ENCODE measurements around the gene MYH11.
A peak's percentile ranks its signal among the peaks of the same experiment; 100 is the strongest.
"Not testable (repeated sequence)": the region's sequence is repeated elsewhere in the genome, so short reads cannot be mapped to it uniquely, and the experiment has no call there.

The MYH11 gene

DNA sequence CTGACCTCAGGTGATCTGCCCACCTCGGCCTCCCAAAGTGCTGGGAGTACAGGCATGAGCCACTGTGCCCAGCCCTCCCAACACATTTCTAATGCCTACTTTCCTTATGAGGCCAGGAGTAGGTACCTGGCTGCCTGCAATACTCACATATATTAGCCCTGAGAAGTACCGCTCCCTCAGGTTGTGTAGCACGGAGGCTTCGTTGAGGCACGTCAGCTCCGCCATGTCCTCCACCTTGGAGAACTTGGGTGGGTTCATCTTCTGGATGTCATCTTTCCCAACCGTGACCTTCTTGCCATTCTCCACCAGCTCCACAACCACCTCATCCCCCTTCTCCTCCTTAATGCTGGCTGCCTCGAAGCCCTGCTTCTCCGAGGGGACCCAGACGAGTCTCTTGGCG is 19.1 kb downstream of the MYH11 start:
- DNase-seq, result no peak

DNA sequence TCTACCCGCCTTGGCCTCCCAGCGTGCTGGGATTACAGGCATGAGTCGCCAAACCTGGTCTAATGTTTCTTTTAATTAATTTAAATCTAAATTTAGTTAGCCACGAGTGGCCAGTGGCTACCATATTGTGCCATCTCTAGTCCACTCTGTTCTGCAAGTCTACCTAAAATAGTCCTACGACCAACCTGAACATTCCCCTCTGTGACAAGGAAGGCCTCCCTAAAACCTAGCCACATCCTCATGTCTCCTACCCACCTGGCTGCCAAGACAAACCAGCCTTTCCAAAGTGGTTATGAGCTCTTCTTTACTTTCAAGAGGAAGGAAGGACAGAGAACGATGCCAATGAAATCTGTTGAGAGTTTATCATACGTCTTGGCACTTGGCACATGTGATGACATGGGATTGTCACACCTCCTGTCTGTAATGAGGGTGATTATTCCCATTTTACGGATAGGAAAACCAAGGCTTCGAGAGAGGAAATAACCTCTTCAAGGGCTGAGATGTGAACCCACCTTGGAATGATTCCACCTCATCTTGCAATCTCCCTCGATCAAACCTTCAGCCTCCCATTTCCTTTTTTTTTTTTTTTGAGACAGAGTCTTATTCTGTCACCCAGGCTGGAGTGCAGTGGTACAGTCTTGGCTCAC is 19.7 kb downstream of the MYH11 start:
- DNase-seq, result no peak

DNA sequence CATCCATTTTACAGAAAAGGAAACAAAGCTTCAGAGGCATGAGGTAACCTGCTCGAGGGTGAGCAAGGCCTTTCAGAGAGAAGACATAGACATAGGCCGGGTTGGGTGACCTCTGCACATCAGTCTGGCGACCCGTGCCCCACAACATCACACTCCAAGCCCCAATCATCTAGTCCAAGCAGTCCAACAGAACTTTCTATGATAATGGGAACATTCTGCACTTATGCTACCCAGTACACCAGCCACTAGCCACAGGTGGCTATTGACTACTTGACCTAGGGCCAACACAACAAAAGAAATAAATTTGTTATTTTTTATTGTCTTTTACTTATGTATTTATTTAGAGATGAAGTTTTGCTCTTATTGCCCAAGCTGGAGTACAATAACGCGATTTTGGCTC is 20.8 kb downstream of the MYH11 start:
- no peak for DNase-seq

DNA sequence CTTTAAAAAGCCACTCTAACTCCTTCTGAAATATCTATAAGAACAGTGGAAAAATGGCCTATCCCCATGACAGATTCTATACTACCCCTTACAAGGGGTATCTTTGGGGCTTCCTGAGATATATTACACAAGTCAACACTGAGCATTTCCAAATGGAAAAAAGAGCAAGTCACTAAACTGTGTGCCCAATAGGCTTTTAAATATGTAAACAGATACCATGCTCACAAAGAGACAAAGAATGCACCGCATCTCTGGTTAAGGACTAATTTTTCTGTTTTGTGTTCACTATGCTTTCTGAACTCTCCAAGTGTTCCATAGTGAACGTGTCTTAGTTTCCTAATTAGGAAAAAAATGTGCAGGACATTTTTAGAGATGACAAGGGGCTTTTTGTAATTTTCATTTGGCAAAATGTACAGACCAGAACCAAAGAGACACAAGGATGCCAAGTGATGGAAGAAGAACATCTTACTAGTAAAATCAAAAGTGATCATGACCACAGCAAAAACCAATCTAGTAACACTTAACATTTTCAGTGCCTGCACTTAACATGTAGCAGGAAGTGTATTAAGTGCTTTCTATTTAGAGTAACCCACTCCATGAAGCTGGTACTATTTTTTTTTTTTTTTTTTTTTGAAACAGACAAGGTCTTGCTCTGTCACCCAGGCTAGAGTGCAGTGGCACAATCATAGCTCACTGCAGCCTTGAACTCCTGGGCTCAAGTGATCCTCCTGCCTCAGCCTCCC is 21.5 kb downstream of the MYH11 start:
- DNase-seq, result no peak

DNA sequence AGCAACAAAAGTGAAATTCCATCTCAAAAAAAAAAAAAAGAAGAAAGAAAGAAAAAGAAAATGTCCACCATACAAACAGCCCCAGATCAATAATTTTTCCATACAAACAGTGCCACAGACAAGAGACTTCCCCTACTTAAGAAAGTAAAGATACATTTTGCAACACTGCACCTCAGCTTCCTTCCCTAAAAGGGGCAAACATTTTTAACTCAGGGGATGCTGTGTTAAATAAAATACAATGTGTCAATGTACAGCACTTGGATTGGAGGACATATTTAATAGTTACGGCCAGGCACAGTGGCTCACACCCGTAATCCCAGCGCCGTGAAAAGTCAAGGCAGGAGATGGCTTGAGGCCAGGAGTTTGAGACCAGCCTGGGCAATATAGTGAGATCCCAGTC is 22.3 kb downstream of the MYH11 start:
- DNase-seq, result no peak

DNA sequence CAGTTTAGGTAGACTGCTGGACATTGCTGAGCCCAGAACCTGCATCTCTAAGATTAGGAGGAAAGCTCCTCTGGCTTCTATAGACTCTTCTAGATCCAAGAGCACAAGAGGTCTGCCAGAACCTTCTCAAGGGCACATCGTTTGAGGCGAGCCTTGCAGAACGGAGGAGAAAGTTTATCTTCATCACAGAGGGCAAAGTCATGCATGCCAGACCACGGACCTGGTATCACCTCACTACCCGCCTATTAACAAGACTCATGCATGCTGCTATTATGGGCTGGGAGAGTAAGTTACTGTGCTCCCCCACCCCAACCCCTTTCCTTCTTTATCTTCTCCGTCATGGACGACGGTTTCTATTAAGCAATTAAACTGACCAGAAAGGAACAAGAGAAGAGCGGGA is 23.3 kb downstream of the MYH11 start:
- DNase-seq, result no peak

DNA sequence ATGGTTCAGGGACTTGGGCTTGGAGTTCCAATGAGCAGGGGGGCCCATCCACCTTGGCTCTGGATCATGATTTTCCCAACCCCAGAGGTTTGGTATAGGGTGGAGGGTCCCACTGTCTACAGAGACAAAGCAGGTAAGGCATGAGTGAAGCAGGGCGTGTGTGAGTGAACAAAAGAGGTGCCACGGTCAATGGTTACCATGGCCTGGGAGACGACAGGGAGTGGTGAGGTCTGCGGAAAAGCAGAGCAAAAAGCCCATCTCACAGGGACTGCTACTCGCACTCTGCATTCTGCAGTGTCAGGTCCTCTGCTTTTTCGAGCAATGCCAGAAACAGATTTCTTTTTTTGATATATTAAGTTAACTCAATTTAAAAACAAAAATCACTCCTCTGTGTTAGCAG is 24.6 kb downstream of the MYH11 start:
- DNase-seq, result no peak

DNA sequence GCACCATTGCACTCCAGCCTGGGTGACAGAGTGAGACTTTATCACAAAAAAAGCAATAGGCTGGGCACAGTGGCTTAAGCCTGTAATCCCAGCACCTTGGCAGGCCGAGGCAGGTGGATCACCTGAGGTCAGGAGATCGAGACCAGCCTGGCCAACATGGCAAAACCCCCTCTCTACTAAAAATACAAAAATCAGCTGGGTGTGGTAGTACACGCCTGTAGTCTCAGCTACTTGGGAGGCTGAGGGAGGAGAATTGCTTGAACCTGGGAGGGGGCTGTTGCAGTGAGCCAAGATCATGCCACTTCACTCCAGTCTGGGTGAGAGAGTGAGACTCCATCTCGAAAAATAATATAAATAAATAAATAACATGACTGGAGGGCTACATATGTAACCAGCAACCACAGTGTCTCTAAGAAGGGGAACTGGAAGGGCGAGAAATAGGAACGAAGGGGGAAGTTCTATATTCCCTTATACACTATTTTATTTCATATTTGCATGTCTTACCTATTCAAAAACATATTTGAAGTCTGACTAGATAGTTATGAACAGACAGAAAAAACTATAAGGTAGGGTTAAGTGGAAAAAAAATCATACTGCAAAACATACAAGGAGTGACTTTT is 25.9 kb downstream of the MYH11 start:
- no peak for DNase-seq

DNA sequence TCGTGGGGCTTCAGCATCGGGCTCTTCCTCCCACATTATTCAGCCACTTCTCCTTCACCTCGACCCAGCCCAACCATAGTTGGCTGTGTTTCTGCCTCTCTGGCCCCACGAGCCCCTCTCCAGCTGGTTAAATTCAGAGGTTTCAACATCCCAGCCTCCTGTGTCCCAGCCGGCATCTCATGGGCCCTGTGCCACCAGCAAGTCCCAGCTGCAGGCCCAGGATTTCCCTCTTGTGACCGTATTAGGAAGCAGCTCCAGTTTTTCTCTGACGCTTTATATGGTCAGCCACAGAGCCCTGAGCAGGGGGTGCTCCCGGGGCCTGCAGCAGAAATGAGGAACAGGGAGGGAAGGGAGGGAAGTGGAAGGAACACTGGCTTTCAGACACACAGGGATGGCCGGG is 27.4 kb downstream of the MYH11 start:
- DNase-seq, result peak; percentile 50

DNA sequence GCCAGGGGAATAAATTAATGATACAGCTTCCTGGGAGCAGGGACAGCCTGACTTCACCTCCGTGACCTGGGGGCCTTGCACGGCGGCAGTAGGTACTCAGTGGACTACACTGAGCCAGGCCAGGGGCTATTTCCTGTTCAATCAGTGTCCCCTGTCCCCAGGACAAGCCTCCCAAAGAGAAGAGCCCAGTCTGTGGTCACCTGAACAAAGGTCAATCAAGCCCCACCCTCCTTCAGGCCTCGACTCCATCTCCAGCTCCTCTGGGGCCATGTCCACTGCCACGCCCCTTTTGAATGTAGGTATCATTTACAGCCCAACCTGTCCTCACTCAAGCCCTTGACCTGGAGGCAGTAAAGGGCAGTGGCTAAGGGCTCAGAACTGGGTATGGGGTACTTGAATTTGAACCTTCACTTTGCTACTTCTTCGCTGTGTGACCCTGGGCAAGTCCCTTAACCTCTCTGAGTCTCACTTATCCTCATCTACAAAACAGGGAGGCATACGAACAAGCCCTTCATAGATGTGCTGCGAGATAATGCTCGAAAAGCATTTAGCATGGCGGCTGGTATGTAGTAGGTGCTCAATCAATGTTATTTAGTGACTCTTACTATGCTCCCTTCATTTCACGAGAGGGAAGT is 29.0 kb downstream of the MYH11 start:
- no peak for DNase-seq

DNA sequence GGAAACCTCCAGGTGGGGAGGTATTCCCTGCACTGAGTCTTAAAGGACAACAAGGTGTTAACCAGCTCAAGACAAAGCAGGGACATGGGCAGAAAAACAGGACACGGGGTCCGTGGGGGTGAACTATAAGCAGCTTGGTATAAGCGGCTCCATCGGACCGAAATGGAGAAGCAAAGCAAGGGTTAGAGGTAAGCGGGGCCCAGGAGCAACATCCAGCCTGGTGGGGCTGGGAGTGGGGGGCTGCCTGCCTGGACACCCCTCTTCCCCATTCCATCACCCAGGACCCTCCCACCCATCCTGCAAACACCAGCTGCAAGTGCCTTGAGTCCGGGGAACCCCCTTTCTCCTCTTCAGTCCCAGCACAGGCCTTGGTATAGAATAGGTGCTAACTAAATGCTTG is 29.5 kb downstream of the MYH11 start:
- no peak for DNase-seq

DNA sequence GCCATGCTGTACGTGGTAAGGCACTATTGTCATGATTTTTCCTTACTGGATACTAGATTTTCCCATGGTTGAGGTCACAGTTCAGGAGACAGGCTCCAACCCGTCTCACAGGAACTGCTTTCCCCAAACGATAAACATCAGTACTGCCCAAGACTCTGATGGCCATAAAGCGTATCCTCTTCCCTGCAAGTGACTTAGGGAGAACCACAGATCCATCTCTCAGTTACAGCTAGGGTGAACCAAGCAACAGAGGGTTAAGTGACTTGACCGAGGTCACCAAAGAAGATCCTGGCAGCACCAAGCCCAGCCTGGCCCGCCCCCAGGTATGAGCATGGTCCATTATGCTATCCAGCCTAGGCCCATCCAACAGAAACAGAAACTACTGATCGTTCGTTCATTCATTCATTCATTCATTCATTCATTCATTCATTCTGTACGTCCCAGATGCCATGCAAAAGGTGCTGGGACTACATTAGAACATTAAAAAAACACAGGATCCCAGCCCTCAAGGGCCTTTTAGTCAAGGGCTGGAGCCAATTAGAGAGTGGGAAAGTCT is 31.0 kb downstream of the MYH11 start:
- no peak for DNase-seq

DNA sequence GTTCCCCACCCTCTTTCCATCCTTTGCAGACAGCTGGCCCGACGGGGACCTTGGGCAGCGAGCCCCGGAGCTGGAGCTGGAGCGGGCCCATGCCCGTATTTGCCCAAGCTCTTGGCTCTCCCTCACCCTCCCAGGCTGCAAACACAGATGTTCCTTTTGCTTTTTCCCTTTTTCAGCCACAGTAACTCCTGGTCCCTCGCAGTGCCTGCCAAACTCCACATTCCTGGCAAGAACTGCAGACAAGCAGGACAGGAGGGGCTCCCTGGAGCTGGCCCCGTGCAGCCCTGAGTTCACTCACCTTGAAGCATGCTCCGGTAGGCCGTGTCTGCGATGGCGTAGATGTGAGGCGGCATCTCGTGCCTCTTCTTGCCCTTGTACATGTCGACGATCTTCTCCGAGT is 33.9 kb downstream of the MYH11 start:
- DNase-seq, result peak; percentile 81

DNA sequence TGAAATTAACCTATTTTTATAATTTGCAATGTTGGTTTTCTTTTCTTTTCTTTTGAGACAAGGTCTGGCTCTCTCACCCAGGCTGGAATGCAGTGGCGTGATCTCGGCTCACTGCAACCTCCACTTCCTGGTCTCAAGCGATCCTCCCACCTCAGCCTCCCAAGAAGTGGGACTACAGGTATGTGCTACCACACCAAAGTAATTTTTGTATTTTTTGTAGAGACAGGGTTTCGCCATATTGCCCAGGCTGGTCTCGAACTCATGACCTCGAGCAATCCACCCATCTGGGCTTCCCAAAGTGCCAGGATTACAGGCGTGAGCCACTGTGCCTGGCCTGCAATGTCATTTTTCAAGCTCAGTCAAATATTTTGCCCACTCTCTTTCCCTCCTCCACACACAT is 36.0 kb downstream of the MYH11 start:
- DNase-seq, result no peak

DNA sequence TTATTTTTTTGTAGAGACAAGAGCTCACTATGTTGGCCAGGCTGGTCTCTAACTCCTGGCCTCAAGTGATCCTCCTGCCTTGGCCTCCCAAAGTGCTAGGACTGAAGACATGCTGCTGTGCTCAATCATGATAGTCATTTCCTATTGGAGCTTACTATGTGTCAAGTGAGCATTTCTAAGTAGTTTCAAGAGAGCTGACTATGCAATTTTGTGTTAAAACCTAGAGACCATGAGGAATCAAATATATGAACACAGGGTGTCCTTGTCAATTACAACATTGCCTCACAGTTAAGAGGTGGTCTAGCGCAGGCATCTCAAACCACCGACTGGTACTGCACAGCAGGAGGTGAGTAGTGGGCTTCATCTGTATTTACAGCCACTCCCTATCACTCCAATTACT is 37.8 kb downstream of the MYH11 start:
- DNase-seq, result no peak

DNA sequence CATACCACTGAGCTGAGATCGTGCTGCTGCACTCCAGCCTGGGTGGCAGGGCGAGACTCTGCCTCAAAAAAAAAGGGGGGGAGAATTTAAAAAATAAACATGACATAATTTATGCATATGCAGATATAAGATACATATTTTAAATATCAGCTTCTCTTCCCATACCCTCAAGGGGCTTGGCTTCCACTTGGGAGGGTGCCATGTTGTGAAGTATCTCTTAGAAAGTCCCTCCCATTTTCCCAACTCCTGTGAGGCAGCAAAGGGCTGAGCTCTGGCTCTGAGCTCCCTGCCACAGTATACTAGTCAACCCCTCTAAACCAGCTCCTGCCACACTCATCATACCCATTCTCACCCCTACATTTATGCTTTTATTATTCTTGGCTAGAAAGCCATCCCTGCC is 39.4 kb downstream of the MYH11 start:
- no peak for DNase-seq

DNA sequence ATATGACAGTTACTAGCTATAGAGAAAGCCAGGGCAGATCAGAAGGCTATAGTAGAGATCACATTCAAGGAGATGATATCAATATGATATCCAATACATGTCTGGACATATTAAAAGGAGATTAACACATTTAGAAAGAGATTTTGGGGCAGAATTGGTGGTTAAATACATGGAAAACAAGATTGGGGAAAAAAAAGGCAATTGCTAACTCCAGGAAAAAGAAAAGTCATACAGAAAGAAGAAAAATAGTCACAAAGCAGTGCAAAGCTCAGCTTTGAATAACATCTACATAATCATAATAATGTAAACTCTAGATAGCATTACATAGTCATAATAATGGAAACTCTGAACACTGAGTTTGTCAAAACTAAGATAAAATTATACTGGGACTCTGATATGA is 40.6 kb downstream of the MYH11 start:
- DNase-seq, result no peak

DNA sequence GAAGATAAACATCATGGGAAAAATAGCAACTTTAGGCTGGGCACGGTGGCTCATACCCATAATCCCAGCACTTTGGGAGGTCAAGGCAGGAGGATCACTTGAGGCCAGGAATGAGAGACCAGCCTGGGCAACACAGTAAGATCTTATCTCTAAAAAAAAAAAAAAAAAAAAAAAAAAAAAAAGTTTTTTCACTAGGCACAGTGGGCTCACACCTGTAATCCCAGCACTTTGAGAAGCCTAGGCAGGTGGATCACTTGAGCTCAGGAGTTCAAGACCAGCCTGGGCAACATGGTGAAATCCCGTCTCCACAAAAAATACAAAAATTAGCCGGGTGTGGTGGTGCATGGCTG is 44.5 kb downstream of the MYH11 start:
- DNase-seq, result not testable (repeated sequence)

DNA sequence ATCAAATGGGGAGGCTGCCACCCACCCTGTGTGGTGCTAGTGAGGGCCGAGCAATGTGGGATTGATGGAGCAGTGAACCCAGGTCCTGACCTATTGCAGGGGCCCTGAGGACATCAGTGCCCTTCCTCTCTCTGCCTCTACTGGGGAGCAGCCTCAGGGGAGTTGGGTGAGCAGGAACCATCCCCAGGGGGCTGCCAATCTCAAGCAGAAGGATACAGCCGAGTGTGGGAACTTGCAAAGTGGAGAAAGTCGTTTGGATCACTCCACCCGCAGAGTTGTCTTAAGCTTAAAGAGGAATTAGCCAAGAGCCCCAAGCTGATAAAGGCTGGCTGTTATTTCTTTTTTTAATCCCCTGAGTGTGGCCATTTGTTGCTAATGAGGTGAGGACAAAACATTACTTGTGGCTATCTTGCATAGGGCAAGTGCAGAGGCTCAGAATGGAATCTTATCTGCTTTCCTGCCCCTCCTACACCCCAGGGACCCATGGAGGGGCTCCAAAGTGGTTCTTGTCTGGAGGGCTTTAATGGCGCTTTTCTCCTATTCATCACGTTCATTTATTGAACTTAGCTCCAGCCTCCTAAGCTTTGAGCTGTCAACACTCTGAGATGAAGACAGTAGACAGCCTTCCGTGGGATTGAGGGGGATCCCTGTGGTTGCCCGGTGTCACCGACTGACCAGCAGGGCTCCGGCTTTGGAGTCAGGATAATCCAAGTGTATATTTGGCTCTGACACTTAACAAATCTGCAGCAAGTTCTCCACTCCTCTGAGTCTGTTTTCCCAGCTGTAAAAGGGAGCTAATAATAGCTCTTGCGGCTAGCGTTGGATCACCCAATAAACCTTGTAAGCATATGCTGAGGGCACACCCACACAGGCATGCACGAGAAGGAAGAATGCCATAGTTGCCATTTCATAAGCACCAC is 45.1 kb downstream of the MYH11 start:
- DNase-seq, result peak; percentile 50

DNA sequence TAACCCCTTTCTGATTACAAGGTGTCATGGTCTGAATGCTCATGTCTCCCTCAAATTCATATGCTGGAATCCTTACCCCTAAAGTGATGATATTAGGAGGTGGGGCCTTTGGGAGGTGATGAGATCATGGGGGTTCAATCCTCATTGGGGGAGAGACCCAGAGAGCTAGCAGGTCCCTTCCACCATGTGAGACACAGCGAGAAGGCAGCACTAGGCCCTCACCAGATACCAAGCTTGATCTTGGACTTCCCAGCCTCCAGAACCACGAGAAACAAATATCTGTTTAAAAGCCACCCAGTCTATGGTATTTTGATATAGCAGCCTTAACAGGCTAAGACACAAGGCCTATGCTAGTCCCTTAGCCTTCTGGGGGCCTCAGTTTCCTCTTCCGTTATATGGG is 45.9 kb downstream of the MYH11 start:
- no peak for DNase-seq

DNA sequence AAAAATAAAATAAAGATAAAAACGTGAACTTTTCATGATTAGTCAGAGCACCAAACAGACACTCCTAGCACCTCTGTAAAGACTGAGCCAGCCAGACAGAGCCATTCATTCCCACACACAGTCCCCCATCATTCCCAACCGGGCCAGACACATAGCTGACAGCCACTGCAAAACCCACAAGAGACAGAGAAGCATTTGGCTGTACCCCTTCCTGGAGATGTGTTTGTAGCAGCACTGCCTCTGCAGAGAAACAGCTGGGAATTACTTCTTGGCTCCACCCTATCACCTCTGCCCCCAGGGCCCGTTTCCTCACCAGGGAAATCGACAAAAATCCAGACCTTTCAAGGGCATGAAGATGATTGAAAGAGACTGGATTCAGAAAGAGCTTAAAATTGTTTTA is 46.4 kb downstream of the MYH11 start:
- no peak for DNase-seq

DNA sequence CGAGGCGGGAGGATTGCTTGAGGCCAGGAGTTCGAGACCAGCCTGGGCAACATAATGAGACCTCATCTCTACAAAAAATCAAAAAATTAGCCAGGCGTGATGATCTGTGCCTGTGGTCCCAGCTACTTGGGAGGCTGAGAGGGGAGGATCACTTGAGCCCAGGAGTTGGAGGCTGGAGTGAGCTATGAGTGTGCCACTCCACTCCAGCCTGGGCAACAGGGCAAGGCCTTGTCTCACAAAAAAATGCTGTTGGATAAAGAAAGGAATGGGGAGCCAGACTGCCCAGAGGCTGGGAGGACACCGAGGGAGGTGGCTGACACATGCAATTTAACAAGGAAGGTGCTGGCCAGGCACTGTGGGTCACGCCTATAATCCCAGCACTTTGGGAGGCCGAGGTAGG is 47.5 kb downstream of the MYH11 start:
- not testable (repeated sequence) for DNase-seq

DNA sequence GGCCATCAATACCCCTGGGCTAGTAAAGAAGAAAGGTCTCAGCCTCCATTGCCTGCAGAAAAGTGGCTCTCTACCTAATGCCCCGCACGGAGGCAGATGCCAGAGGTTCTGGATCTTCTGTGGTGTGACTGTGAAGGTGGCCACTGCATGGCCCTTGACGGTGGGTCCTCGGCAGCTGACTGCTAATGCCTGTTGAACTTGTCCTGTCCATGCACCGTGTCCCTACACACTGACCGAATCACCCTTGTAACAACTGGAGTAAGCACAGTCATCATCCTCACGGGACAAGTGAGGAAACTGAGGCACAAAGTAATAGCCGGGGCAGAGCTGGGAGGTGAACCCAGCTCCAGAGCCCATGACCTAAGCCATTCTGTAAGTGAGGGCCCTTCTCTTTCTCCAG is 48.8 kb downstream of the MYH11 start:
- no peak for DNase-seq

All from right hindlimb (tissue), 1 donor.